Measurements from ENCODE around the gene MRPL23. TPM values are rescaled to one million over a fixed set of nuclear protein-coding genes. Genes with fewer than 3 reads are reported as not detected.

MRPL23 gene
- total RNA-seq, 1 experiment from 2014 or later = 109 TPM

- no peak overlapping the region for H3K27ac ChIP-seq (ENCODE audit: low read depth, low read length)
- no peaks in the 10 kb centered on the region for H3K9me3 ChIP-seq (ENCODE audit: control insufficient read depth in 1 of 2, insufficient read depth in 1 of 2, low read depth in 1 of 2, low read length in 2 of 2)
- no peak for DNase-seq (ENCODE audit: low read depth, low spot score)
- no peaks in the 10 kb centered on the region for H3K79me2 ChIP-seq (ENCODE audit: insufficient read depth, low read length)
- ChIA-PET RAD21 (ENCODE audit: low non-redundant PET in 1 of 2, low total read pairs in 2 of 2, uncharacterized antibody in 2 of 2, unreplicated experiment in 2 of 2) (no interaction called here), CTCF (no interaction called here), POLR2A (no interaction called here)
- TF ChIP-seq CBX3 (IDR thresholded peaks at IDR 0.05; ENCODE audit: low read depth) (no peak), RAD21 (IDR thresholded peaks at IDR 0.05; ENCODE audit: low read depth) (no peak), FOSL1 (IDR thresholded peaks at IDR 0.05; ENCODE audit: low read depth) (no peak), ATF3 (IDR thresholded peaks at IDR 0.05) (no peak), TCF7L2 (IDR thresholded peaks at IDR 0.05; ENCODE audit: borderline replicate concordance, extremely low read depth, insufficient read depth, insufficient read length) (no peak), MAX (IDR thresholded peaks at IDR 0.05) (no peak), ZFX (IDR thresholded peaks at IDR 0.05) (no peak), SIN3A (IDR thresholded peaks at IDR 0.05; ENCODE audit: low read depth) (no peak), EZH2phosphoT487 (IDR thresholded peaks at IDR 0.05; ENCODE audit: borderline replicate concordance) (no peak), CEBPB (IDR thresholded peaks at IDR 0.05; ENCODE audit: low read depth) (no peak)
- intact Hi-C loops (cut with micrococcal nuclease) = no loop called here
- no peak overlapping the region for H3K4me2 ChIP-seq (ENCODE audit: low read length)
- no peaks in the 10 kb centered on the region for H3K36me3 ChIP-seq (ENCODE audit: control insufficient read depth in 1 of 2, insufficient read depth in 2 of 2, low read length in 2 of 2)
- no peaks in the 10 kb centered on the region for H4K20me1 ChIP-seq (ENCODE audit: insufficient read depth)
- no peak overlapping the region for H3K4me3 ChIP-seq (replicated peaks in 1 of 2; ENCODE audit: low read depth in 1 of 2, low read length in 2 of 2)
- no peak overlapping the region for H3K9ac ChIP-seq (ENCODE audit: low read length)
- no peaks in the 10 kb centered on the region for H3K9me2 ChIP-seq (ENCODE audit: insufficient read depth)
- no TSS peak for BruUV-seq (replicated peaks)
- no peaks in the 10 kb centered on the region for H3K27me3 ChIP-seq (ENCODE audit: insufficient read depth, low read length)
- no peaks in the 10 kb centered on the region for H3K4me1 ChIP-seq (ENCODE audit: control insufficient read depth in 1 of 2, insufficient read depth in 2 of 2, low read length in 2 of 2)
- H2AFZ ChIP-seq (ENCODE audit: low read depth, low read length, poor library complexity, severe bottlenecking) = no peak overlapping the region
- no peak for ATAC-seq
Measured at GRCh38 chr11:1928470-1928890, 18.7 kb upstream of the MRPL23 start.

GRCh38 chr11:1928891-1929541 is 18.1 kb upstream of the MRPL23 start:
- POLR2A ChIA-PET = no interaction called here
- no peaks in the 10 kb centered on the region for H3K79me2 ChIP-seq (ENCODE audit: insufficient read depth, low read length)
- intact Hi-C loops (cut with micrococcal nuclease) = no loop called here
- H3K27me3 ChIP-seq (ENCODE audit: insufficient read depth, low read length) = no peaks in the 10 kb centered on the region
- no peak overlapping the region for H2AFZ ChIP-seq (ENCODE audit: low read depth, low read length, poor library complexity, severe bottlenecking)
- no peak overlapping the region for H3K9ac ChIP-seq (ENCODE audit: low read length)
- no peak overlapping the region for H3K4me3 ChIP-seq (replicated peaks in 1 of 2; ENCODE audit: low read depth in 1 of 2, low read length in 2 of 2)
- BruUV-seq (replicated peaks) = no TSS peak
- no peaks in the 10 kb centered on the region for H4K20me1 ChIP-seq (ENCODE audit: insufficient read depth)
- DNase-seq (ENCODE audit: low read depth, low spot score) (no peak), ATAC-seq (no peak)
- no peak overlapping the region for H3K27ac ChIP-seq (ENCODE audit: low read depth, low read length)
- H3K4me2 ChIP-seq (ENCODE audit: low read length) = no peak overlapping the region
- CTCF ChIA-PET = no interaction called here
- no peaks in the 10 kb centered on the region for H3K36me3 ChIP-seq (ENCODE audit: control insufficient read depth in 1 of 2, insufficient read depth in 2 of 2, low read length in 2 of 2)
- RAD21 ChIA-PET (ENCODE audit: low non-redundant PET in 1 of 2, low total read pairs in 2 of 2, uncharacterized antibody in 2 of 2, unreplicated experiment in 2 of 2) = no interaction called here
- H3K9me2 ChIP-seq (ENCODE audit: insufficient read depth) = no peaks in the 10 kb centered on the region
- H3K4me1 ChIP-seq (ENCODE audit: control insufficient read depth in 1 of 2, insufficient read depth in 2 of 2, low read length in 2 of 2) = no peaks in the 10 kb centered on the region
- no peaks in the 10 kb centered on the region for H3K9me3 ChIP-seq (ENCODE audit: control insufficient read depth in 1 of 2, insufficient read depth in 1 of 2, low read depth in 1 of 2, low read length in 2 of 2)
- TF ChIP-seq CBX3 (IDR thresholded peaks at IDR 0.05; ENCODE audit: low read depth) = no peak
- TF ChIP-seq FOSL1 (IDR thresholded peaks at IDR 0.05; ENCODE audit: low read depth) = no peak
- TF ChIP-seq ZBTB33 (IDR thresholded peaks at IDR 0.05; ENCODE audit: extremely low read depth, insufficient replicate concordance, low read length) = no peak
- no peak for TF ChIP-seq ATF3 (IDR thresholded peaks at IDR 0.05)
- TF ChIP-seq SRF (IDR thresholded peaks at IDR 0.05; ENCODE audit: low read depth) = no peak
- TF ChIP-seq REST (IDR thresholded peaks at IDR 0.05; ENCODE audit: low read depth) = no peak
- no peak for TF ChIP-seq YY1 (IDR thresholded peaks at IDR 0.05; ENCODE audit: extremely low read depth, insufficient replicate concordance, low read depth, low read length)

All from HCT116 (cell line).